Measurements from ENCODE around the gene RSAD2. TPM values are rescaled to one million over a fixed set of nuclear protein-coding genes. Genes with fewer than 3 reads are reported as not detected.

Gene RSAD2
- total and polyA plus RNA-seq, 2 experiments from 2014 or later: 1.1 to 1.3 TPM

DNA sequence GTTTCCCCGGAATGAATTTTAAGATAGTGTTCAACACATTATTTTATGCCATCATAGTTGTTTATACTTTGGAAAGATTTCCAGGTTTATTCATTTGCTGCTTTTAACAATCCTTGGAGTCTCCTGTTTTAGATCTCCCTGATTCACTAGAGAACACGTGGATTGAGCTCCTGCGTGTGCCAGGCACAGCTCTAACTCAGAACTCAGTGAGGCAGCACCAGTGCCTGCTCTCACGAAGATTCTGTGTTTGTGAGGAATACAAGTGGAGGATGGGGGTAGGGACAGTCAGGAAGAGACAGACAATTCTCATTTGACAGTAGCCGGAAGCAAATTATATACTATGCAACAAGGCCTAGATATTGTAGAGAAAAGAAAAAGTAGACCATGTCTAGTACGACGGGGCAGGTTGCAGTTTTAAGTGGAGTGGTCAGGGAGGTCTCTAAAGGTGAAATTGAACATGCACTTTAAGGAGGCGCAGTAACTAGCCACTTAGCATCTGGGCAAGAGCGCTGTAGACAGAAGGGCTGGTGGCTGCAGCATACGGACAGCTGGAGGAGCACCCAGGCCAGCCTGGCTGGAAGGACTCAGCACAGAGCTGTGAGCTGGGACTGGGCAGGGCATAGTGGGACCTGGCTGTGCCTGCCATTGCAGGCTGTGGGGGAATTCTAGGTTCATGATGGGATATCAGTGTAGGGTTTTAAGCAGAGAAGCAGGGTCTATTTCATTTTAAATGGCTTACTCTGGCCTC is 63.9 kb downstream of the RSAD2 start:
- 91% methylated on average over 10 of the region's 10 CpGs for WGBS (ENCODE audit: low lambda C conversion rate, missing lambda C conversion rate)

DNA sequence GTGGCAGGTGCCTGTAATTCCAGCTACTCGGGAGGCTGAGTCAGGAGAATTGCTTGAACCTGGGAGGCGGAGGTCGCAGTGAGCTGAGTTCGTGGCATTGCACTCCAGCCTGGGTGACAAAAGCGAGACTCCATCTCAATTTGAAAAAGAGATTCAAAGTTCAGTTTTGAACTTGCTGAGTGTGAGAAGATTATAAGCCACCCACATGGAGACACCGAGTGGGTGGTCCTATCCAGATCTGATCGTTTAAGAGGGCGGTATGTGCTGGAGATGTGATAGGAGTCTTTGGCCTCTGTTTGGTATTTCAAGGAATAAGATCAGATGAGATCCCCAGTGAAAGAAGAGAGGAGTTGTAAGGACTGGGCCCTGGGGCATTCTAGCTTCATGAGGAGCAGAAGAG is 65.3 kb downstream of the RSAD2 start:
- Histone ChIP-seq H3K4me2 (no peak overlapping the region), H2AFZ (no peak overlapping the region), H3K9me3 (ENCODE audit: low read depth) (no peaks in the 10 kb centered on the region), H3K4me1 (ENCODE audit: insufficient read depth) (no peaks in the 10 kb centered on the region), H3K4me3 (no peak overlapping the region), H3K79me2 (peaks cover 4% of the 10 kb centered on the region), H3K9me2 (replicated peaks; ENCODE audit: insufficient read depth) (no peaks in the 10 kb centered on the region), H3K27ac (no peak overlapping the region), H3K36me3 (replicated peaks; ENCODE audit: insufficient read depth, low read depth) (no peaks in the 10 kb centered on the region), H3K27me3 (no peaks in the 10 kb centered on the region), H4K20me1 (ENCODE audit: insufficient read depth, poor library complexity, severe bottlenecking) (no peaks in the 10 kb centered on the region)
- no peak for DNase-seq (ENCODE audit: low spot score)
- TF ChIP-seq, protein P1, sequence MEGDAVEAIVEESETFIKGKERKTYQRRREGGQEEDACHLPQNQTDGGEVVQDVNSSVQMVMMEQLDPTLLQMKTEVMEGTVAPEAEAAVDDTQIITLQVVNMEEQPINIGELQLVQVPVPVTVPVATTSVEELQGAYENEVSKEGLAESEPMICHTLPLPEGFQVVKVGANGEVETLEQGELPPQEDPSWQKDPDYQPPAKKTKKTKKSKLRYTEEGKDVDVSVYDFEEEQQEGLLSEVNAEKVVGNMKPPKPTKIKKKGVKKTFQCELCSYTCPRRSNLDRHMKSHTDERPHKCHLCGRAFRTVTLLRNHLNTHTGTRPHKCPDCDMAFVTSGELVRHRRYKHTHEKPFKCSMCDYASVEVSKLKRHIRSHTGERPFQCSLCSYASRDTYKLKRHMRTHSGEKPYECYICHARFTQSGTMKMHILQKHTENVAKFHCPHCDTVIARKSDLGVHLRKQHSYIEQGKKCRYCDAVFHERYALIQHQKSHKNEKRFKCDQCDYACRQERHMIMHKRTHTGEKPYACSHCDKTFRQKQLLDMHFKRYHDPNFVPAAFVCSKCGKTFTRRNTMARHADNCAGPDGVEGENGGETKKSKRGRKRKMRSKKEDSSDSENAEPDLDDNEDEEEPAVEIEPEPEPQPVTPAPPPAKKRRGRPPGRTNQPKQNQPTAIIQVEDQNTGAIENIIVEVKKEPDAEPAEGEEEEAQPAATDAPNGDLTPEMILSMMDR (IDR thresholded peaks at IDR 0.05; ENCODE audit: poor library complexity): no peak
- TF ChIP-seq EZH2phosphoT487 (IDR thresholded peaks at IDR 0.05; ENCODE audit: low read depth, severe bottlenecking, unreplicated experiment): no peak
- TF ChIP-seq EZH2 (IDR thresholded peaks at IDR 0.05; ENCODE audit: borderline replicate concordance): no peak
- WGBS (ENCODE audit: low lambda C conversion rate, missing lambda C conversion rate): 92% methylated on average over 8 of the region's 8 CpGs

More for the DNA sequence above, 63.9 kb downstream of the RSAD2 start:
- Histone ChIP-seq H3K4me2 (no peak overlapping the region), H4K20me1 (ENCODE audit: insufficient read depth, poor library complexity, severe bottlenecking) (no peaks in the 10 kb centered on the region), H3K4me3 (no peak overlapping the region), H3K27me3 (no peaks in the 10 kb centered on the region), H3K27ac (no peak overlapping the region), H3K4me1 (ENCODE audit: insufficient read depth) (no peaks in the 10 kb centered on the region), H3K79me2 (peaks cover 6% of the 10 kb centered on the region), H3K9me3 (ENCODE audit: low read depth) (no peaks in the 10 kb centered on the region), H3K36me3 (replicated peaks; ENCODE audit: insufficient read depth, low read depth) (no peaks in the 10 kb centered on the region), H2AFZ (no peak overlapping the region), H3K9me2 (replicated peaks; ENCODE audit: insufficient read depth) (no peaks in the 10 kb centered on the region)
- no peak for DNase-seq (ENCODE audit: low spot score)
- TF ChIP-seq, protein P1 (IDR thresholded peaks at IDR 0.05; ENCODE audit: poor library complexity): no peak
- TF ChIP-seq EZH2phosphoT487 (IDR thresholded peaks at IDR 0.05; ENCODE audit: low read depth, severe bottlenecking, unreplicated experiment): no peak
- no peak for TF ChIP-seq EZH2 (IDR thresholded peaks at IDR 0.05; ENCODE audit: borderline replicate concordance)

DNA sequence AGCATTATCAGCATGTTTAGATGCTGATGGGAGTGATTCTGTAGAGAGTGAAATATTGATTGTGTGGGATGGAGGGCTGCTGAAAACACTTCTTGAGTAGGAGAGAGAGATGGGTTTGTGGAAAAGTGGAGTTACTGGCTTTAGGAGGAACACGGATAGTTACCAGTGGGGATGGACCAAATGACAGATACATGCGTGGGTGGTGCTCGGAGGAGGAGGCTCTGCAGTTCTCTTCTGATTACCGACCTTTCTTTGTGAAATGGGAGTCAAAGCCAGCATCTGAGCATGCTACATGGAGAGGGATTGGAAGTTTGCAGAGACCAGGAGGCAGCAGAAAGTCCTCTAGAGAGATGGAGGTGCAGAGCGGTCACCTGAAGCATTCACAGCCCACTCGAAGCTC is 65.9 kb downstream of the RSAD2 start:
- Histone ChIP-seq H3K4me1 (ENCODE audit: insufficient read depth) (no peaks in the 10 kb centered on the region), H3K9me2 (replicated peaks; ENCODE audit: insufficient read depth) (no peaks in the 10 kb centered on the region), H3K4me2 (no peak overlapping the region), H3K27ac (no peak overlapping the region), H2AFZ (no peak overlapping the region), H4K20me1 (ENCODE audit: insufficient read depth, poor library complexity, severe bottlenecking) (no peaks in the 10 kb centered on the region), H3K9me3 (ENCODE audit: low read depth) (no peaks in the 10 kb centered on the region), H3K4me3 (no peak overlapping the region), H3K79me2 (peaks cover 4% of the 10 kb centered on the region), H3K36me3 (replicated peaks; ENCODE audit: insufficient read depth, low read depth) (no peaks in the 10 kb centered on the region), H3K27me3 (no peaks in the 10 kb centered on the region)
- DNase-seq (ENCODE audit: low spot score): no peak
- 86% methylated on average over 6 of the region's 6 CpGs for WGBS (ENCODE audit: low lambda C conversion rate, missing lambda C conversion rate)
- TF ChIP-seq EZH2 (IDR thresholded peaks at IDR 0.05; ENCODE audit: borderline replicate concordance) (no peak), EZH2phosphoT487 (IDR thresholded peaks at IDR 0.05; ENCODE audit: low read depth, severe bottlenecking, unreplicated experiment) (no peak)
- TF ChIP-seq, protein P1 (IDR thresholded peaks at IDR 0.05; ENCODE audit: poor library complexity): no peak

All from hepatocyte (in vitro differentiated cells).